Caco-2 (cell line): ENCODE measurements around the gene SLC22A23. TPM values are rescaled to one million over a fixed set of nuclear protein-coding genes. Genes with fewer than 3 reads are reported as not detected.

Experiments used
- BruUV-seq: library from RNA; stranded (reverse); fragments of 400-500 nt; replicated peaks from 2 replicates; lab custom pipeline; 2021; lab: Mats Ljungman, UMichigan
- CTCF ChIA-PET: fragments of 300-600 bp; sonication (Branson Sonifier 250); formaldehyde crosslinking; loops from one replicate; lab custom pipeline; 2022; ENCODE audit warnings: antibody characterized with exemption; lab: Charles Lee
- POLR2A ChIA-PET: fragments of 300-600 bp; sonication (Branson Sonifier 250); formaldehyde crosslinking; loops from one replicate; lab custom pipeline; 2022; ENCODE audit warnings: antibody characterized with exemption; lab: Charles Lee
- DNase-seq, 2 experiments: peaks; one replicate each; pipeline versions ENCODE4 v3.0.0 to v3.0.0-alpha.2; 2020 to 2022
- H3K27me3 ChIP-seq: replicated peaks from 2 replicates; pipeline ENCODE4 v1.6.0; 2011; ENCODE audit warnings: low read length; ENCODE audit not compliant: control insufficient read depth, insufficient read depth
- H3K36me3 ChIP-seq: 2 replicates; pipeline ENCODE4 v1.5.1; 2011; ENCODE audit warnings: low read length; ENCODE audit not compliant: control insufficient read depth, insufficient read depth
- H3K4me1 ChIP-seq: fragments of 250-450 bp; sonication (Bioruptor Pico); 2 replicates; pipeline ENCODE4 v1.5.1; 2020; ENCODE audit warnings: mild to moderate bottlenecking
- H3K4me3 ChIP-seq: 2 replicates; pipeline ENCODE4 v1.5.1; 2011; ENCODE audit warnings: low read depth, mild to moderate bottlenecking, control low read depth, low read length
- H3K9me3 ChIP-seq: fragments of 250-450 bp; sonication (Bioruptor Pico); 2 replicates; pipeline ENCODE4 v1.5.1; 2020; ENCODE audit warnings: mild to moderate bottlenecking, moderate library complexity
- H3K27ac Mint-ChIP-seq: one replicate; pipeline ENCODE4 v1.8.0; 2022; ENCODE audit warnings: mixed read lengths; ENCODE audit not compliant: unreplicated experiment
- H3K27me3 Mint-ChIP-seq: one replicate; pipeline ENCODE4 v1.8.0; 2022; ENCODE audit warnings: mixed read lengths; ENCODE audit not compliant: insufficient read depth, unreplicated experiment
- H3K36me3 Mint-ChIP-seq: one replicate; pipeline ENCODE4 v1.8.0; 2022; ENCODE audit warnings: mild to moderate bottlenecking, mixed read lengths; ENCODE audit not compliant: insufficient read depth, unreplicated experiment
- H3K4me1 Mint-ChIP-seq: one replicate; pipeline ENCODE4 v1.8.0; 2022; ENCODE audit warnings: low read depth, mixed read lengths; ENCODE audit not compliant: unreplicated experiment
- H3K4me3 Mint-ChIP-seq: one replicate; pipeline ENCODE4 v1.8.0; 2022; ENCODE audit warnings: mild to moderate bottlenecking, moderate library complexity, mixed read lengths; ENCODE audit not compliant: unreplicated experiment
- H3K9me3 Mint-ChIP-seq: one replicate; pipeline ENCODE4 v1.8.0; 2022; ENCODE audit warnings: mixed read lengths; ENCODE audit not compliant: unreplicated experiment
- intact Hi-C: fragments of 100-400 bp; cut with micrococcal nuclease; formaldehyde crosslinking; loops from one replicate; pipeline ENCODE4 v1.10.0; 2022; ENCODE audit not compliant: unreplicated experiment
- total RNA-seq: library from RNA; stranded (reverse); gene quantifications from 2 replicates; pipeline ENCODE4 v1.2.3, GENCODE V29; 2022
- TF ChIP-seq, protein P1 (sequence below), 2 experiments: fragments of 200-600 bp in 1 of 2; IDR thresholded peaks; 1 replicate in 1 of 2; 2 replicates in 1 of 2; pipeline versions ENCODE4 v1.5.1 to v1.8.0; 2011 to 2022; ENCODE audit warnings: antibody characterized with exemption in 1 of 2, control low read depth in 1 of 2, inconsistent platforms in 1 of 2, low read depth in 1 of 2, low read length in 1 of 2, mild to moderate bottlenecking in 1 of 2, moderate library complexity in 1 of 2; ENCODE audit not compliant: insufficient read depth in 1 of 2, severe bottlenecking in 1 of 2, unreplicated experiment in 1 of 2

SLC22A23 gene
- total RNA-seq, 1 experiment from 2014 or later: 45.5 TPM

DNA sequence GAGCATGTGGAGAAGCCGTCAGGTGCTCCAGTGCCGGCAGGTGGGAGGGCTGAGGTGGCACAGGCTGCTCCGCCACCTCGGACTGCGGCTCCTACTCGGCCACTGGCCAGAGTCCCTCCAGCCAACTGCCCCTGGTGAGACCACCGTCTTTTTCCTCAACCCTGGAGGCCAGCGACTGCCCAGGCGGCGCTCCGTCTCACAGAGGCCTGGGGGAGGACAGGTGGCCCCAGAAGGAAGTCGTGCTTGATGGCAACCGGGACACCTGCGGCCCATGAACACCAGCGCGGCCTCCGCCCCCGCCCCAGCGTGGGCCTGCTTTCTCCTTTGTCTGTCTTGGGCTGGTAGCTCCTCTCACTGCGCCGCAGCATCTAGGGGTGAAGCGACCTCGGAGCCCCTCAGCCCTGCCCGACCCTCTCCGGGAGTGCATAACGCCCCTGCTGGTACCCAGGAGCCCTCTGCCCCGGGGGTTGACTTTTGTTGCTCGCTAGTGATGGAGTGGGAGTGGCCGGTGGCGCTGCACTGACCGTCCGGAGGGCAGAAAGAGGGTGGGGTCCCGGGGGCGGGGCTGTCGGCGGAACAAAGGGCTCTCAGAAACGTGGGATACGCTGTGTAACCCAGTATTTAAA is 228.7 kb downstream of the SLC22A23 start:
- intact Hi-C loops: loop anchor here (2.0 kb wide), 1 partner anchor 23 kb away; no protein-coding TSS in a partner anchor
- H3K4me1 ChIP-seq: peaks cover 14% of the 10 kb centered on the region
- H3K27me3 Mint-ChIP-seq: peaks cover 6% of the 10 kb centered on the region
- TF ChIP-seq, protein P1, sequence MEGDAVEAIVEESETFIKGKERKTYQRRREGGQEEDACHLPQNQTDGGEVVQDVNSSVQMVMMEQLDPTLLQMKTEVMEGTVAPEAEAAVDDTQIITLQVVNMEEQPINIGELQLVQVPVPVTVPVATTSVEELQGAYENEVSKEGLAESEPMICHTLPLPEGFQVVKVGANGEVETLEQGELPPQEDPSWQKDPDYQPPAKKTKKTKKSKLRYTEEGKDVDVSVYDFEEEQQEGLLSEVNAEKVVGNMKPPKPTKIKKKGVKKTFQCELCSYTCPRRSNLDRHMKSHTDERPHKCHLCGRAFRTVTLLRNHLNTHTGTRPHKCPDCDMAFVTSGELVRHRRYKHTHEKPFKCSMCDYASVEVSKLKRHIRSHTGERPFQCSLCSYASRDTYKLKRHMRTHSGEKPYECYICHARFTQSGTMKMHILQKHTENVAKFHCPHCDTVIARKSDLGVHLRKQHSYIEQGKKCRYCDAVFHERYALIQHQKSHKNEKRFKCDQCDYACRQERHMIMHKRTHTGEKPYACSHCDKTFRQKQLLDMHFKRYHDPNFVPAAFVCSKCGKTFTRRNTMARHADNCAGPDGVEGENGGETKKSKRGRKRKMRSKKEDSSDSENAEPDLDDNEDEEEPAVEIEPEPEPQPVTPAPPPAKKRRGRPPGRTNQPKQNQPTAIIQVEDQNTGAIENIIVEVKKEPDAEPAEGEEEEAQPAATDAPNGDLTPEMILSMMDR (IDR thresholded peaks at IDR 0.05; ENCODE audit: insufficient read depth in 1 of 2, low read depth in 1 of 2, low read length in 1 of 2, severe bottlenecking in 1 of 2, unreplicated experiment in 1 of 2): no peak
- H3K4me3 Mint-ChIP-seq: peak overlapping the region; percentile 82
- peak overlapping the region; percentile 53 for H3K27ac Mint-ChIP-seq
- H3K27me3 ChIP-seq: no peaks in the 10 kb centered on the region
- peaks cover 7% of the 10 kb centered on the region for H3K4me1 Mint-ChIP-seq
- no peaks in the 10 kb centered on the region for H3K36me3 ChIP-seq
- POLR2A ChIA-PET: interaction anchor here (0.6 to 1.1 kb wide), 2 partner anchors 19 to 681 kb away, joined by 3 read pairs; no protein-coding TSS in a partner anchor
- BruUV-seq: TSS peak; percentile 38
- H3K9me3 ChIP-seq: no peaks in the 10 kb centered on the region
- peak; percentile 72 to 74 for DNase-seq
- H3K9me3 Mint-ChIP-seq: no peaks in the 10 kb centered on the region
- CTCF ChIA-PET: interaction anchor here (1.1 kb wide), 1 partner anchor 10 kb away, joined by 3 read pairs; no protein-coding TSS in a partner anchor
- H3K36me3 Mint-ChIP-seq: peaks cover 47% of the 10 kb centered on the region
- peak overlapping the region; percentile 58 for H3K4me3 ChIP-seq

DNA sequence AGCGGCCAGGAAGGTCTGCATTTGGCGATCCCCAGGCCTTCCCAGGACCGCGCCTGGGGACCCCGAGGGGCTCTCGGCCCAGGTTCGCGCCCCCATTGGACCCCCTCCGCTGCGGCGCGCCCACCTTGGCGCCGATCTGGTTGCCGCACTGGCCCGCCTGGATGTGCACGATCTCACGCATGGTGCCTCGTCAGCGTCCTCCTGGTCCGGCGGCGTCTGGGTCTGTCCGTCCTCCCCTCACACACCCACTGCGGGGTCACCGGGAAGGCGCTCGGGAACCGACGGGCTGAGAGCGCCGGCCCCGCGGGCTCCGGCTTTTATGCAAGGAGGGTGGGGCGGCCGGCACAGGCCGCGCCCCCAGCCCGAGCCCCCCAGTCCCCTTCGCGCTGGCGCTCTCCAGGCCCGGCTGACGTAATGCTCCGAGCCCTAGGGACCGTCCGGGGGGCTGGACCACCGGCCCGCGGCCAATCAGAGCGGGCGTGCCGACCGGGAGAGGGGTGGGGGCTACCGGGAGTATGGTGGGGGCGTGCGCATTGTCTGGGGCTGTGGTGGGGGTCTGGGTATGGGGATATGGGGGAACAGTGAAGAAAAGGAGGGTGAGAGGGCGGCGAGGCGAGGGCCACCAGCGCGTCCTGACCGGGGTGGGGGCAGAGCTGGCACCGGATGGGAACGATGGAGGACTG is 229.3 kb downstream of the SLC22A23 start, which contains the start of gene TUBB2B:
Gene TUBB2B, minus strand, starts transcription at position 291 of the 683 bp plus-strand sequence. Its CDS starts 110 bp downstream, at position 181.
- no peaks in the 10 kb centered on the region for H3K9me3 ChIP-seq
- no TSS peak for BruUV-seq
- intact Hi-C loops: loop anchor here (2.0 kb wide), 1 partner anchor 23 kb away; no protein-coding TSS in a partner anchor
- ChIA-PET CTCF (interaction anchor here (1.1 kb wide), 2 partner anchors 10 to 24 kb away, joined by 3 read pairs; no protein-coding TSS in a partner anchor), POLR2A (interaction anchor here (0.6 to 1.3 kb wide), 4 partner anchors 19 to 680 kb away, joined by 3 to 6 read pairs (median 4); partner anchors contain the start of gene TUBB2A)
- peak; percentile 82 to 90 for DNase-seq
- TF ChIP-seq, protein P1 (IDR thresholded peaks at IDR 0.05; ENCODE audit: insufficient read depth in 1 of 2, low read depth in 1 of 2, low read length in 1 of 2, severe bottlenecking in 1 of 2, unreplicated experiment in 1 of 2): no peak
- H3K27ac Mint-ChIP-seq: peak within 1 kb of the TSS; percentile 53
- H3K4me1 ChIP-seq: peaks cover 14% of the 10 kb centered on the region
- H3K27me3 Mint-ChIP-seq: peaks cover 6% of the 10 kb centered on the region
- H3K9me3 Mint-ChIP-seq: no peaks in the 10 kb centered on the region
- peak within 1 kb of the TSS; percentile 82 for H3K4me3 Mint-ChIP-seq
- peaks cover 7% of the 10 kb centered on the region for H3K4me1 Mint-ChIP-seq
- H3K36me3 Mint-ChIP-seq: peaks cover 47% of the 10 kb centered on the region
- no peaks in the 10 kb centered on the region for H3K36me3 ChIP-seq
- H3K27me3 ChIP-seq: no peaks in the 10 kb centered on the region
- H3K4me3 ChIP-seq: peak within 1 kb of the TSS; percentile 58
